Natural killer cell treated with Interleukin-12 subunit alpha and Interleukin-12 subunit beta and Interleukin-15 and Interleukin-18, amount 100 ng/mL, for 72 hours (primary cell): ENCODE measurements around the gene HERC6. TPM values are rescaled to one million over a fixed set of nuclear protein-coding genes. Genes with fewer than 3 reads are reported as not detected.
A peak's percentile ranks its signal among the peaks of the same experiment; 100 is the strongest.

ENCODE experiments used
- ATAC-seq, 2 donors: fragments of 150-1000 bp; cut with Tn5 transposase in 1 of 2; sonication (Bioruptor Pico), chemical (Tn5 transposase) in 1 of 2; 2 replicates each; pipeline ENCODE4 v1.10.0; 2021
- DNase-seq: peaks from one replicate; pipeline ENCODE4 v3.0.0; 2022; ENCODE audit warnings: low spot score
- H3K27ac Mint-ChIP-seq, 2 donors: 1 replicate in 1 of 2; 2 replicates in 1 of 2; pipeline ENCODE4 v1.8.0; 2022; ENCODE audit warnings: mixed read lengths in 2 of 2, mild to moderate bottlenecking in 1 of 2, moderate library complexity in 1 of 2
- H3K27me3 Mint-ChIP-seq, 2 donors: 1 replicate in 1 of 2; 2 replicates in 1 of 2; pipeline ENCODE4 v1.8.0; 2022; ENCODE audit warnings: mixed read lengths in 2 of 2
- H3K36me3 Mint-ChIP-seq: one replicate; pipeline ENCODE4 v1.8.0; 2022; ENCODE audit warnings: mixed read lengths
- H3K4me1 Mint-ChIP-seq, 2 donors: 1 replicate in 1 of 2; 2 replicates in 1 of 2; pipeline ENCODE4 v1.8.0; 2022; ENCODE audit warnings: low read depth in 2 of 2, mixed read lengths in 2 of 2, mild to moderate bottlenecking in 1 of 2
- H3K4me3 Mint-ChIP-seq: one replicate; pipeline ENCODE4 v1.8.0; 2022; ENCODE audit warnings: mixed read lengths
- H3K9me3 Mint-ChIP-seq: 2 replicates; pipeline ENCODE4 v1.8.0; 2022; ENCODE audit warnings: mixed read lengths
- total RNA-seq, 2 donors: library from RNA; stranded (reverse); gene quantifications; one replicate each; pipeline ENCODE4 v1.2.3, GENCODE V29; 2022

HERC6 gene
- total RNA-seq, 2 donors from 2014 or later, result 8.0 to 10.9 TPM

DNA sequence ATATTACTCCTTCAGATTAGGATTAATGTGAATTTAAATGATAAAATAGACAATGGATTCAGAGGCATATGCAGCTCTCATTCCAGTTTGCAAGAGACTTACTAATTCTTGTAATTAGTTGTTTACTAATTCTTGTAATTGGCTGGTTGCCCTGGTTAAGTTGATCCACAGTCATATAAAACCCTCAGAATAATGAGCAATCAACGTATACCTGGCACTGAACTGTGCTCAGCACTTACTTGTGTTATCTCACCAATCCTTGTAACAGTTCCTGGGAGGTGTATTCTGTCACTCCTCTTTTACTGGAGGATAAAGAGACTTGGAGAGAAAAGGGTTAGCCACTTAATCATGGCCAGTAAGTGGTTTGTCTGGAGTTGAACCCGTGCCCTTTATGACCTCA, 88.7 kb downstream of the HERC6 start:
- Mint-ChIP-seq H3K9me3 (no peaks in the 10 kb centered on the region), H3K36me3 (peaks cover 11% of the 10 kb centered on the region), H3K4me3 (no peak overlapping the region), H3K27me3 (no peaks in the 10 kb centered on the region), H3K4me1 (no peaks in the 10 kb centered on the region), H3K27ac (no peak overlapping the region)
- DNase-seq (no peak), ATAC-seq (no peak)

DNA sequence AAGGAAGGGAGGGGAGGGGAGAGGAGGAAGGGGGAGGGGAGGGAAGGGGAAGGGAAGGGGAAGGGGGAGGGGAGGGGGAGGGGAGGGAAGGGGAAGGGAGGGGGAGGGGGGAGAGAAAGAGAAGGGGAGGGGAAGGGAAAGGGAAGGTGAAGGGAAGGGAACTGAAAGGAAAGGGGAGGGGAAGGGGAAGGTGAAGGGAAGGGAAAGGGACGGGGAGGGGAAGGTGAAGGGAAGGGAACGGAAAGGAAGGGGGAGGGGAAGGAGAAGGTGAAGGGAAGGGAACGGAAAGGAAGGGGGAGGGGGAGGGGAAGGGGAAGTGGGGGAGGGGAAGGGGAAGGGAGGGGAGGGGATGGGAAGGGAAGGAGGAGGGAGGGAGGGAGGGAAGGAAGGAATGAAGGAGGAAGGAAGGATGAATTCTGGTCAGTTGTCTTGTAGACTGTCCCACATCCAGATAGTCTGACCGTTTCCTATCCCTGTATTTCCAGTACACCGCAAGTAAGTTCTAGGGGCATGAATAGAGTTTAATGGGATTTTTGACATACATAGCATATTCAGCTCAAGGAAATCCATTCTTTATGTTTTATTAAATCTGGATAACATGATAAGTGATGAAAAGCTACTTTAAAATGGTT, 98.7 kb downstream of the HERC6 start:
- no peaks in the 10 kb centered on the region for H3K9me3 Mint-ChIP-seq
- H3K36me3 Mint-ChIP-seq, result peaks cover 21% of the 10 kb centered on the region
- ATAC-seq (no peak), DNase-seq (no peak)
- no peak overlapping the region for H3K27ac Mint-ChIP-seq
- H3K4me1 Mint-ChIP-seq, result no peaks in the 10 kb centered on the region
- no peaks in the 10 kb centered on the region for H3K27me3 Mint-ChIP-seq
- H3K4me3 Mint-ChIP-seq, result no peak overlapping the region

- Mint-ChIP-seq H3K36me3 (peaks cover 14% of the 10 kb centered on the region), H3K4me3 (no peak overlapping the region), H3K9me3 (no peaks in the 10 kb centered on the region), H3K4me1 (no peaks in the 10 kb centered on the region), H3K27me3 (no peaks in the 10 kb centered on the region), H3K27ac (no peak overlapping the region)
- DNase-seq (no peak), ATAC-seq (no peak)
Measured at GRCh38 chr4:88478247-88478646, 99.6 kb downstream of the HERC6 start.

- Mint-ChIP-seq H3K36me3 (peaks cover 4% of the 10 kb centered on the region), H3K9me3 (no peaks in the 10 kb centered on the region), H3K27ac (no peak overlapping the region), H3K27me3 (no peaks in the 10 kb centered on the region), H3K4me1 (no peaks in the 10 kb centered on the region), H3K4me3 (no peak overlapping the region)
- no peak for ATAC-seq
- DNase-seq, result no peak
Measured at GRCh38 chr4:88481537-88481936, 102.9 kb downstream of the HERC6 start.

- Mint-ChIP-seq H3K27ac (peak overlapping the region; percentile 7 to 33), H3K9me3 (no peaks in the 10 kb centered on the region), H3K4me3 (no peak overlapping the region), H3K27me3 (no peaks in the 10 kb centered on the region), H3K36me3 (peaks cover 9% of the 10 kb centered on the region), H3K4me1 (peaks cover 7 to 11% of the 10 kb centered on the region in 2 donors)
- no peak for ATAC-seq
- no peak for DNase-seq
Measured at GRCh38 chr4:88489100-88489761, 110.6 kb downstream of the HERC6 start.

Other genes with a start within 250 kb of the HERC6 start
- gene ABCG2, start 220.2 kb upstream of the HERC6 start, total RNA-seq, result under 1 TPM; 0.48 to 0.50 TPM
- gene PPM1K, start 94.3 kb upstream of the HERC6 start, total RNA-seq, result 10 to 100 TPM; 67.1 to 83.9 TPM
- gene HERC5, start 78.3 kb downstream of the HERC6 start, total RNA-seq, result 1 to 10 TPM; 5.8 to 6.4 TPM
- 10 to 100 TPM; 31.3 to 46.3 TPM for gene PYURF, start 144.9 kb downstream of the HERC6 start, total RNA-seq
- 10 to 100 TPM; 27.9 to 49.6 TPM for gene HERC3, start 213.6 kb downstream of the HERC6 start, total RNA-seq